GM12878 (cell line): ENCODE measurements around the gene LSM14B. TPM values are rescaled to one million over a fixed set of nuclear protein-coding genes. Genes with fewer than 3 reads are reported as not detected.

ENCODE experiments used
- ATAC-seq: fragments of 200-7000 bp; cut with Tn5 transposase; 3 replicates; pipeline ENCODE4 v1.9.1; 2020; ENCODE audit warnings: mild to moderate bottlenecking, moderate library complexity
- BruUV-seq: library from RNA; stranded (reverse); fragments of 400-500 nt; replicated peaks from 2 replicates; lab custom pipeline; 2021; lab: Mats Ljungman, UMichigan
- CTCF ChIA-PET: fragments of 300-600 bp; sonication (Branson Sonifier 250); formaldehyde crosslinking; extraction: SDS; loops from one replicate; lab custom pipeline; 2021; ENCODE audit warnings: inconsistent platforms; lab: Yijun Ruan, JAX
- POLR2A ChIA-PET: fragments of 350-600 bp; formaldehyde crosslinking; extraction: SDS; loops from one replicate; lab custom pipeline; 2021; ENCODE audit warnings: inconsistent platforms; lab: Charles Lee
- RAD21 ChIA-PET: fragments of 300-600 bp; sonication (Branson Sonifier 250); formaldehyde crosslinking; loops from one replicate; lab custom pipeline; 2023; ENCODE audit warnings: antibody characterized with exemption; ENCODE audit not compliant: unreplicated experiment; lab: Charles Lee
- SMC1A ChIA-PET: fragments of 300-600 bp; sonication (Branson Sonifier 250); formaldehyde crosslinking; loops from one replicate; lab custom pipeline; 2023; ENCODE audit not compliant: unreplicated experiment, uncharacterized antibody; lab: Charles Lee
- DNase-seq: peaks from one replicate; pipeline ENCODE4 v3.0.0-alpha.2; 2011; ENCODE audit warnings: low read depth, low spot score
- FAIRE-seq: peaks from 3 replicates; lab custom pipeline; 2011; peaks lifted over from hg19 to GRCh38; lab: Jason Lieb, UNC
- H2AFZ ChIP-seq: 2 replicates; pipeline ENCODE4 v1.6.0; 2011; ENCODE audit warnings: low read depth, low read length, control low read depth; ENCODE audit not compliant: control insufficient read depth
- H3K27ac ChIP-seq: 2 replicates; pipeline ENCODE4 v1.5.1; 2011; ENCODE audit warnings: control low read depth; ENCODE audit not compliant: control insufficient read depth, insufficient read depth
- H3K27me3 ChIP-seq, 2 experiments: replicated peaks in 1 of 2; 2 replicates each; pipeline versions ENCODE4 v1.6.0 to v1.6.1; 2011; ENCODE audit warnings: low read length in 1 of 2; ENCODE audit not compliant: control insufficient read depth in 2 of 2, insufficient read depth in 2 of 2
- H3K36me3 ChIP-seq, 2 experiments: 2 replicates each; pipeline ENCODE4 v1.5.1; 2011; ENCODE audit warnings: low read length in 1 of 2; ENCODE audit not compliant: control insufficient read depth in 2 of 2, insufficient read depth in 2 of 2
- H3K4me1 ChIP-seq: 2 replicates; pipeline ENCODE4 v1.6.1; 2011; ENCODE audit warnings: mild to moderate bottlenecking, low read length, moderate library complexity, mixed read lengths; ENCODE audit not compliant: control insufficient read depth, insufficient read depth
- H3K4me2 ChIP-seq: 2 replicates; pipeline ENCODE4 v1.6.0; 2011; ENCODE audit warnings: control low read depth; ENCODE audit not compliant: control insufficient read depth, insufficient read depth
- H3K4me3 ChIP-seq: fragments of 200-600 bp; sonication (generic); 2 replicates; pipeline ENCODE4 v1.5.1; 2016
- H3K79me2 ChIP-seq: 2 replicates; pipeline ENCODE4 v1.6.0; 2011; ENCODE audit warnings: low read length; ENCODE audit not compliant: control insufficient read depth, insufficient read depth
- H3K9ac ChIP-seq: 2 replicates; pipeline ENCODE4 v1.8.0; 2011; ENCODE audit warnings: low read length, control low read depth, mixed read lengths; ENCODE audit not compliant: control insufficient read depth, insufficient read depth
- H3K9me3 ChIP-seq: replicated peaks from 3 replicates; pipeline ENCODE4 v1.5.1; 2011; ENCODE audit warnings: mild to moderate bottlenecking, low read length; ENCODE audit not compliant: control insufficient read depth, insufficient read depth
- H4K20me1 ChIP-seq: 2 replicates; pipeline ENCODE4 v1.6.0; 2011; ENCODE audit not compliant: control insufficient read depth, insufficient read depth
- CBX3 ChIP-seq: fragments of 200-600 bp; sonication (generic); IDR thresholded peaks from 2 replicates; pipeline ENCODE4 v1.6.1; 2016; ENCODE audit warnings: low read depth, borderline replicate concordance
- CHD1 ChIP-seq: IDR thresholded peaks from 2 replicates; pipeline ENCODE4 v1.6.1; 2012; ENCODE audit warnings: low read depth, low read length, improper control_type of control experiment
- EGR1 ChIP-seq, 2 experiments: IDR thresholded peaks; 1 replicate in 1 of 2; 2 replicates in 1 of 2; pipeline ENCODE4 v1.6.1; 2011 to 2012; ENCODE audit warnings: low read depth in 2 of 2, low read length in 2 of 2, borderline replicate concordance in 1 of 2, mild to moderate bottlenecking in 1 of 2, moderate library complexity in 1 of 2
- GABPA ChIP-seq: IDR thresholded peaks from 2 replicates; pipeline ENCODE4 v1.6.1; 2014; ENCODE audit warnings: antibody characterized with exemption, low read depth, mild to moderate bottlenecking, inconsistent platforms
- HDGF ChIP-seq: fragments of 450-650 bp; IDR thresholded peaks from 2 replicates; pipeline ENCODE4 v1.6.1; 2016; ENCODE audit warnings: antibody characterized with exemption
- LARP7 ChIP-seq: fragments of 450-650 bp; IDR thresholded peaks from 2 replicates; pipeline ENCODE4 v1.6.1; 2017; ENCODE audit warnings: mild to moderate bottlenecking
- MTA3 ChIP-seq: IDR thresholded peaks from 2 replicates; pipeline ENCODE4 v1.6.1; 2012; ENCODE audit warnings: low read length, inconsistent platforms, borderline replicate concordance
- NR2C2 ChIP-seq: IDR thresholded peaks from 2 replicates; pipeline ENCODE4 v1.6.1; 2011; ENCODE audit warnings: borderline replicate concordance, low read depth; ENCODE audit not compliant: control insufficient read depth, insufficient read length
- PAX5 ChIP-seq: IDR thresholded peaks from 2 replicates; pipeline ENCODE4 v1.6.1; 2011; ENCODE audit warnings: low read depth, low read length, borderline replicate concordance
- RCOR1 ChIP-seq: conservative IDR thresholded peaks from 2 replicates; pipeline ENCODE4 v1.6.1; 2012; ENCODE audit warnings: low read depth, low read length, improper control_type of control experiment
- RUNX3 ChIP-seq: IDR thresholded peaks from 2 replicates; pipeline ENCODE4 v1.6.1; 2012; ENCODE audit warnings: low read length, inconsistent platforms
- SMAD1 ChIP-seq: fragments of 450-650 bp; IDR thresholded peaks from 2 replicates; pipeline ENCODE4 v1.6.1; 2018; ENCODE audit warnings: mild to moderate bottlenecking, low read depth; ENCODE audit not compliant: partially characterized antibody
- SUZ12 ChIP-seq: fragments of 200-600 bp; sonication (generic); IDR thresholded peaks from one replicate; pipeline ENCODE4 v1.6.1; 2018; ENCODE audit warnings: antibody characterized with exemption, mild to moderate bottlenecking; ENCODE audit not compliant: unreplicated experiment
- TCF3 ChIP-seq: IDR thresholded peaks from 2 replicates; pipeline ENCODE4 v1.6.1; 2012; ENCODE audit warnings: low read depth, mild to moderate bottlenecking, low read length, borderline replicate concordance; ENCODE audit not compliant: insufficient read depth
- WRNIP1 ChIP-seq: IDR thresholded peaks from 2 replicates; pipeline ENCODE4 v1.6.1; 2011; ENCODE audit warnings: low read depth, low read length, improper control_type of control experiment, borderline replicate concordance
- ZNF274 ChIP-seq: IDR thresholded peaks from one replicate; pipeline ENCODE4 v1.8.0; 2011; ENCODE audit not compliant: insufficient read length, insufficient read depth
- ZNF622 ChIP-seq: fragments of 450-650 bp; IDR thresholded peaks from 2 replicates; pipeline ENCODE4 v1.6.1; 2017; ENCODE audit warnings: mild to moderate bottlenecking, inconsistent platforms
- ZSCAN29 ChIP-seq: fragments of 450-650 bp; IDR thresholded peaks from 2 replicates; pipeline ENCODE4 v1.6.1; 2017; ENCODE audit warnings: mild to moderate bottlenecking, moderate library complexity
- WGBS: methylation state at CpG from one replicate; pipeline ENCODE4 v1.1.6; 2016; ENCODE audit warnings: low lambda C conversion rate; ENCODE audit not compliant: insufficient replicate concordance, insufficient coverage; ENCODE audit errors: missing lambda C conversion rate; 5-methylcytosine and 5-hydroxymethylcytosine counted together
- in situ Hi-C: fragments of 300-500 bp; cut with MboI; formaldehyde crosslinking; loops from 9 replicates; pipeline ENCODE4 v1.14.3; 2018; ENCODE audit warnings: mixed read lengths
- intact Hi-C: fragments of 100-400 bp; cut with micrococcal nuclease; formaldehyde crosslinking; loops from one replicate; pipeline ENCODE4 v1.14.2; 2022; ENCODE audit not compliant: unreplicated experiment
- polyA plus RNA-seq, 11 experiments: library from polyadenylated mRNA; depleted of rRNA in 4 of 11; unstranded in 6 of 11; stranded (reverse) in 5 of 11; fragments of >200 nt; fragmentation: Nextera tagmentation in 4 of 11; fragmentation: Illumina TruSeq in 1 of 11; extraction: Ambion mirVana in 4 of 11; extraction: Trizol in 1 of 11; gene quantifications; 1 replicate in 1 of 11; 2 replicates in 10 of 11; pipeline versions ENCODE4 v1.2.1 to v1.2.3, GENCODE V29; 2011 to 2016; ENCODE audit warnings: inconsistent platforms in 2 of 11, missing spikeins in 2 of 11, low read depth in 1 of 11
- total RNA-seq, 4 experiments: library from RNA; depleted of rRNA in 3 of 4; stranded (reverse); fragments of >200 nt in 3 of 4; fragmentation: Illumina TruSeq in 1 of 4; extraction: Trizol in 1 of 4; gene quantifications; 2 replicates each; pipeline versions ENCODE4 v1.2.1 to v1.2.3, GENCODE V29; 2013 to 2021
- TF ChIP-seq, protein P1 (sequence below): fragments of 450-650 bp; IDR thresholded peaks from 2 replicates; pipeline ENCODE4 v1.6.1; 2017; ENCODE audit warnings: mild to moderate bottlenecking, moderate library complexity

The LSM14B gene
- total and polyA plus RNA-seq, 10 of the 15 experiments (the other 5 are each of a cell fraction or from before 2014, with no cell fraction given) = 0.56 to 34.3 (median 15.6) TPM

DNA sequence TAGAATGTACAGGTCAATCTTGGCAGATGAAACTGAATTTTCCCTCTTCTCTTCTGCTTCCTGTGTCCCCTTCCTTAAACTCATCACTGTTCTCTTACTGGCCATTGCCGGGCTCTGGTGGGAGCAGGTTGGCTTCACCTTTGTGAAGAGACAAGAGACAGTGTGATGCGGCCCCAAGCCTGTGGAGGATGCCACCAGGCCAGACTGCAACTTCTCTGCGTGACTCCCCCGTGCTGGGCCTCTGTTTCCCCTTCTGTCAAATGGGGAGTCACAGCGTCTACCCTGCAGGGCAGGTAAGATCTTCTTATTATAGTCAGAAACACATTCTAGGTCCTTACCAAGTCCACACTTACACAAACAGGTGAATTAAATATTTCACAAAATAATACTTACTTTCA, 1.9 kb upstream of the LSM14B start:
- no peak for FAIRE-seq
- H3K79me2 ChIP-seq = peaks cover 21% of the 10 kb centered on the region
- intact Hi-C loops = loop anchor here (5.0 to 10.0 kb wide), 4 partner anchors 64 to 264 kb away; partner anchors contain the start of genes MTG2 and RPS21
- H3K27ac ChIP-seq = no peak overlapping the region
- ChIA-PET RAD21 (interaction anchor here (1.1 to 2.1 kb wide), 2 partner anchors 54 to 208 kb away, joined by 3 to 17 read pairs; partner anchors contain the start of gene TAF4), SMC1A (interaction anchor here (1.1 to 1.8 kb wide), 3 partner anchors 9 to 54 kb away, joined by 5 to 7 read pairs (median 7); no protein-coding TSS in a partner anchor), CTCF (no interaction called here), POLR2A (interaction anchor here (1.1 to 3.1 kb wide), 3 partner anchors 22 to 208 kb away, joined by 4 to 30 read pairs (median 8); partner anchors contain the start of gene TAF4)
- no peak overlapping the region for H3K4me2 ChIP-seq
- ATAC-seq = no peak
- in situ Hi-C loops = loop anchor here (5.0 kb wide), 1 partner anchor 53 kb away; the partner anchor contains the start of gene TAF4
- H3K9ac ChIP-seq = no peak overlapping the region
- TF ChIP-seq SMAD1 = no peak
- no peak for TF ChIP-seq EGR1 (IDR thresholded peaks at IDR 0.05; ENCODE audit: borderline replicate concordance in 1 of 2, low read depth in 2 of 2, low read length in 2 of 2)
- TF ChIP-seq RUNX3 = no peak
- TF ChIP-seq ZSCAN29 = no peak
- no peak for TF ChIP-seq WRNIP1
- TF ChIP-seq, protein P1, sequence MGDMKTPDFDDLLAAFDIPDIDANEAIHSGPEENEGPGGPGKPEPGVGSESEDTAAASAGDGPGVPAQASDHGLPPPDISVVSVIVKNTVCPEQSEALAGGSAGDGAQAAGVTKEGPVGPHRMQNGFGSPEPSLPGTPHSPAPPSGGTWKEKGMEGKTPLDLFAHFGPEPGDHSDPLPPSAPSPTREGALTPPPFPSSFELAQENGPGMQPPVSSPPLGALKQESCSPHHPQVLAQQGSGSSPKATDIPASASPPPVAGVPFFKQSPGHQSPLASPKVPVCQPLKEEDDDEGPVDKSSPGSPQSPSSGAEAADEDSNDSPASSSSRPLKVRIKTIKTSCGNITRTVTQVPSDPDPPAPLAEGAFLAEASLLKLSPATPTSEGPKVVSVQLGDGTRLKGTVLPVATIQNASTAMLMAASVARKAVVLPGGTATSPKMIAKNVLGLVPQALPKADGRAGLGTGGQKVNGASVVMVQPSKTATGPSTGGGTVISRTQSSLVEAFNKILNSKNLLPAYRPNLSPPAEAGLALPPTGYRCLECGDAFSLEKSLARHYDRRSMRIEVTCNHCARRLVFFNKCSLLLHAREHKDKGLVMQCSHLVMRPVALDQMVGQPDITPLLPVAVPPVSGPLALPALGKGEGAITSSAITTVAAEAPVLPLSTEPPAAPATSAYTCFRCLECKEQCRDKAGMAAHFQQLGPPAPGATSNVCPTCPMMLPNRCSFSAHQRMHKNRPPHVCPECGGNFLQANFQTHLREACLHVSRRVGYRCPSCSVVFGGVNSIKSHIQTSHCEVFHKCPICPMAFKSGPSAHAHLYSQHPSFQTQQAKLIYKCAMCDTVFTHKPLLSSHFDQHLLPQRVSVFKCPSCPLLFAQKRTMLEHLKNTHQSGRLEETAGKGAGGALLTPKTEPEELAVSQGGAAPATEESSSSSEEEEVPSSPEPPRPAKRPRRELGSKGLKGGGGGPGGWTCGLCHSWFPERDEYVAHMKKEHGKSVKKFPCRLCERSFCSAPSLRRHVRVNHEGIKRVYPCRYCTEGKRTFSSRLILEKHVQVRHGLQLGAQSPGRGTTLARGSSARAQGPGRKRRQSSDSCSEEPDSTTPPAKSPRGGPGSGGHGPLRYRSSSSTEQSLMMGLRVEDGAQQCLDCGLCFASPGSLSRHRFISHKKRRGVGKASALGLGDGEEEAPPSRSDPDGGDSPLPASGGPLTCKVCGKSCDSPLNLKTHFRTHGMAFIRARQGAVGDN = no peak
- no peak for TF ChIP-seq LARP7
- no peak for TF ChIP-seq NR2C2
- TF ChIP-seq SUZ12 = no peak
- no peak for TF ChIP-seq TCF3
- TF ChIP-seq MTA3 = no peak
- TF ChIP-seq RCOR1 = no peak
- TF ChIP-seq ZNF622 = no peak
- TF ChIP-seq CBX3 = no peak
- no peak for TF ChIP-seq CHD1
- TF ChIP-seq PAX5 = no peak
- TF ChIP-seq GABPA = no peak
- TF ChIP-seq ZNF274 = no peak
- no peak for TF ChIP-seq HDGF
- H3K9me3 ChIP-seq = no peaks in the 10 kb centered on the region; the same call in 2 of the 3 replicates
- H4K20me1 ChIP-seq = peaks cover 10% of the 10 kb centered on the region
- no peak overlapping the region for H3K4me3 ChIP-seq
- no TSS peak for BruUV-seq
- 99% methylated on average over 5 of the region's 5 CpGs for WGBS
- H3K36me3 ChIP-seq = peaks cover 0 to 3% of the 10 kb centered on the region in 2 experiments; a peak in 2 of 4 replicates
- H3K27me3 ChIP-seq = no peaks in the 10 kb centered on the region
- H3K4me1 ChIP-seq = no peaks in the 10 kb centered on the region; the same call in none of the 2 replicates
- DNase-seq = no peak
- H2AFZ ChIP-seq = no peak overlapping the region
